K562 (cell line): ENCODE measurements around the gene IL17REL. TPM values are rescaled to one million over a fixed set of nuclear protein-coding genes. Genes with fewer than 3 reads are reported as not detected.

Source experiments
- ATAC-seq: fragments of 200-7000 bp; cut with Tn5 transposase; 3 replicates; pipeline ENCODE4 v1.9.1; 2020; ENCODE audit warnings: moderate library complexity
- BruUV-seq: library from RNA; stranded (reverse); fragments of 400-500 nt; replicated peaks from 2 replicates; lab custom pipeline; 2021; lab: Mats Ljungman, UMichigan
- CTCF ChIA-PET: fragments of 300-600 bp; formaldehyde crosslinking; extraction: SDS; loops from one replicate; lab custom pipeline; 2021; ENCODE audit warnings: low intra/inter-chr PET ratio; lab: Yijun Ruan, JAX
- POLR2A ChIA-PET: fragments of 300-600, 350-650 bp; sonication (Branson Sonifier 250); formaldehyde crosslinking; extraction: SDS; loops from one replicate; lab custom pipeline; 2021; ENCODE audit warnings: antibody characterized with exemption, inconsistent platforms; lab: Yijun Ruan, JAX
- DNase-seq, 4 experiments: peaks; one replicate each; pipeline versions ENCODE4 v3.0.0 to v3.0.0-alpha.2; 2011 to 2018; ENCODE audit warnings: low spot score in 3 of 4, mixed read lengths in 3 of 4; ENCODE audit errors: extremely low read depth in 1 of 4
- FAIRE-seq: peaks from 2 replicates; lab custom pipeline; 2011; peaks lifted over from hg19 to GRCh38; lab: Jason Lieb, UNC
- H2AFZ ChIP-seq: 2 replicates; pipeline ENCODE4 v1.6.0; 2011; ENCODE audit warnings: low read depth, low read length, control low read depth, inconsistent platforms
- H3K27ac ChIP-seq: fragments of 200-600 bp; 3 replicates; pipeline ENCODE4 v1.8.0; 2011; ENCODE audit warnings: low read depth, mild to moderate bottlenecking, control low read depth, inconsistent platforms, low read length, moderate library complexity, mixed read lengths; ENCODE audit errors: extremely low read depth
- H3K27me3 ChIP-seq, 2 experiments: fragments of 300-600 bp in 1 of 2; 2 replicates in 1 of 2; 3 replicates in 1 of 2; pipeline versions ENCODE4 v1.6.0 to v1.8.0; 2011; ENCODE audit warnings: inconsistent platforms in 2 of 2, low read length in 2 of 2, mild to moderate bottlenecking in 1 of 2, mixed read lengths in 1 of 2, moderate library complexity in 1 of 2; ENCODE audit not compliant: control insufficient read depth in 2 of 2, insufficient read depth in 2 of 2
- H3K36me3 ChIP-seq: fragments of 300-600 bp; 3 replicates; pipeline ENCODE4 v1.8.0; 2011; ENCODE audit warnings: mild to moderate bottlenecking, low read length, inconsistent platforms; ENCODE audit not compliant: control insufficient read depth, insufficient read depth
- H3K4me1 ChIP-seq, 2 experiments: fragments of 200-600 bp in 1 of 2; replicated peaks in 1 of 2; 2 replicates in 1 of 2; 3 replicates in 1 of 2; pipeline versions ENCODE4 v1.5.1 to v1.8.0; 2011; ENCODE audit warnings: inconsistent platforms in 2 of 2, low read length in 2 of 2, mild to moderate bottlenecking in 1 of 2, mixed read lengths in 1 of 2, moderate library complexity in 1 of 2; ENCODE audit not compliant: control insufficient read depth in 2 of 2, insufficient read depth in 2 of 2
- H3K4me2 ChIP-seq: 2 replicates; pipeline ENCODE4 v1.6.1; 2011; ENCODE audit warnings: low read length, control low read depth, inconsistent platforms, mixed read lengths; ENCODE audit not compliant: insufficient read depth
- H3K4me3 ChIP-seq: fragments of 200-600 bp; sonication (generic), shearing (Covaris generic); 2 replicates; pipeline ENCODE4 v1.5.1; 2016; ENCODE audit warnings: control low read depth, inconsistent platforms
- H3K79me2 ChIP-seq: fragments of 200-600 bp; 3 replicates; pipeline ENCODE4 v1.8.0; 2011; ENCODE audit warnings: low read length, inconsistent platforms; ENCODE audit not compliant: control insufficient read depth, insufficient read depth
- H3K9ac ChIP-seq, 2 experiments: 2 replicates each; pipeline versions ENCODE4 v1.6.0 to v1.6.1; 2011; ENCODE audit warnings: low read depth in 2 of 2, low read length in 2 of 2, control low read depth in 1 of 2, inconsistent platforms in 1 of 2, mild to moderate bottlenecking in 1 of 2, mixed read lengths in 1 of 2; ENCODE audit not compliant: insufficient read depth in 1 of 2
- H3K9me1 ChIP-seq: one replicate; pipeline ENCODE4 v1.6.0; 2011; ENCODE audit warnings: inconsistent platforms, mild to moderate bottlenecking, low read length, moderate library complexity; ENCODE audit not compliant: control insufficient read depth, insufficient read depth
- H3K9me3 ChIP-seq: replicated peaks from 2 replicates; pipeline ENCODE4 v1.5.1; 2011; ENCODE audit warnings: low read depth, low read length, inconsistent platforms; ENCODE audit not compliant: control insufficient read depth, insufficient read depth
- H4K20me1 ChIP-seq: replicated peaks from 2 replicates; pipeline ENCODE4 v1.6.1; 2011; ENCODE audit warnings: low read length, inconsistent platforms, mixed read lengths; ENCODE audit not compliant: control insufficient read depth, insufficient read depth
- CCNT2 ChIP-seq: IDR thresholded peaks from 2 replicates; pipeline ENCODE4 v1.6.1; 2011; ENCODE audit warnings: borderline replicate concordance, low read depth, mild to moderate bottlenecking, moderate library complexity, mixed read lengths, low read length; ENCODE audit not compliant: insufficient read length; ENCODE audit errors: extremely low read depth
- EP300 ChIP-seq: IDR thresholded peaks from 2 replicates; pipeline ENCODE4 v1.6.1; 2012; ENCODE audit warnings: low read length, improper control_type of control experiment
- FOSL1 ChIP-seq: fragments of 200-800 bp; sonication (Bioruptor generic); conservative IDR thresholded peaks from 2 replicates; pipeline ENCODE4 v1.6.1; 2016; ENCODE audit warnings: missing genetic modification characterization, missing compliant biosample characterization
- MYBL2 ChIP-seq, 2 experiments: fragments of 450-650 bp in 1 of 2; sonication (generic) in 1 of 2; formaldehyde crosslinking in 1 of 2; IDR thresholded peaks; 2 replicates each; pipeline versions ENCODE4 v1.6.1 to v1.8.1; 2017 to 2022; ENCODE audit warnings: borderline replicate concordance in 1 of 2, inconsistent platforms in 1 of 2, low read depth in 1 of 2, mild to moderate bottlenecking in 1 of 2, missing genetic modification reagents in 1 of 2, moderate library complexity in 1 of 2
- PHB2 ChIP-seq: fragments of 450-650 bp; IDR thresholded peaks from 2 replicates; pipeline ENCODE4 v1.6.1; 2017; ENCODE audit warnings: low read depth
- PML ChIP-seq: IDR thresholded peaks from 2 replicates; pipeline ENCODE4 v1.6.1; 2012; ENCODE audit warnings: low read length, inconsistent platforms
- TBL1XR1 ChIP-seq, 2 experiments: IDR thresholded peaks; 2 replicates each; pipeline ENCODE4 v1.6.1; 2012; ENCODE audit warnings: improper control_type of control experiment in 2 of 2, low read length in 2 of 2, mild to moderate bottlenecking in 1 of 2
- ZBTB7A ChIP-seq: IDR thresholded peaks from 2 replicates; pipeline ENCODE4 v1.6.1; 2011; ENCODE audit warnings: low read depth, mild to moderate bottlenecking, low read length, moderate library complexity, borderline replicate concordance; ENCODE audit not compliant: control insufficient read depth
- ZNF165 ChIP-seq: fragments of 250-450 bp; sonication (Bioruptor Pico); IDR thresholded peaks from 2 replicates; pipeline ENCODE4 v1.4.0; 2020; ENCODE audit warnings: borderline replicate concordance
- ZNF217 ChIP-seq: sonication (generic); formaldehyde crosslinking; IDR thresholded peaks from 2 replicates; pipeline ENCODE4 v1.8.0; 2022; ENCODE audit warnings: mild to moderate bottlenecking, missing genetic modification reagents
- ZNF384 ChIP-seq: IDR thresholded peaks from 2 replicates; pipeline ENCODE4 v1.6.1; 2012; ENCODE audit warnings: low read depth, low read length, improper control_type of control experiment
- ZNF57 ChIP-seq: fragments of 450-650 bp; formaldehyde crosslinking; IDR thresholded peaks from 2 replicates; pipeline ENCODE4 v1.4.0; 2020; ENCODE audit warnings: mild to moderate bottlenecking, moderate library complexity
- WGBS: fragments of 100-300 bp; shearing (Covaris generic); methylation state at CpG from one replicate; pipeline ENCODE4 v1.1.6; 2016; ENCODE audit warnings: low coverage, mixed read lengths; ENCODE audit not compliant: insufficient coverage; ENCODE audit errors: missing lambda C conversion rate; 5-methylcytosine and 5-hydroxymethylcytosine counted together
- in situ Hi-C: fragments of 300-500 bp; cut with MboI; formaldehyde crosslinking; loops from 4 replicates; pipeline ENCODE4 v1.15.0; 2018; ENCODE audit warnings: inconsistent platforms, mixed read lengths
- intact Hi-C: fragments of 100-400 bp; cut with micrococcal nuclease; formaldehyde crosslinking; loops from 2 replicates; pipeline ENCODE4 v1.14.2; 2022
- polyA plus RNA-seq, 8 experiments: library from polyadenylated mRNA; depleted of rRNA in 4 of 8; stranded (reverse) in 5 of 8; unstranded in 3 of 8; fragments of >200 nt; fragmentation: Nextera tagmentation in 2 of 8; fragmentation: Illumina TruSeq in 1 of 8; extraction: Ambion mirVana in 2 of 8; extraction: Trizol in 1 of 8; gene quantifications; 2 replicates each; pipeline versions ENCODE4 v1.2.1 to v1.2.3, GENCODE V29; 2011 to 2014; ENCODE audit warnings: inconsistent platforms in 1 of 8, missing spikeins in 1 of 8
- total RNA-seq, 7 experiments: library from RNA; depleted of rRNA in 6 of 7; stranded (reverse); fragments of >200 nt in 6 of 7; fragmentation: Illumina TruSeq in 2 of 7; extraction: Trizol in 2 of 7; gene quantifications; 2 replicates each; pipeline versions ENCODE4 v1.2.1 to v1.2.3, GENCODE V29; 2011 to 2021; ENCODE audit warnings: low replicate concordance in 1 of 7
- TF ChIP-seq, protein P1 (sequence below): fragments of 200-400 bp; formaldehyde crosslinking; IDR thresholded peaks from 2 replicates; pipeline ENCODE4 v1.6.1; 2017; ENCODE audit warnings: mild to moderate bottlenecking, low read depth, low read length, moderate library complexity
- TF ChIP-seq, protein P2 (sequence below): IDR thresholded peaks from 2 replicates; pipeline ENCODE4 v1.6.1; 2011; ENCODE audit warnings: borderline replicate concordance, low read depth, mild to moderate bottlenecking, moderate library complexity, low read length; ENCODE audit not compliant: insufficient read depth, poor library complexity, severe bottlenecking
- TF ChIP-seq, protein P3 (sequence below), 2 experiments: fragments of 450-650 bp; IDR thresholded peaks; 2 replicates each; pipeline ENCODE4 v1.6.1; 2016
- TF ChIP-seq, protein P4 (sequence below): fragments of 450-650 bp; formaldehyde crosslinking; IDR thresholded peaks from 2 replicates; pipeline ENCODE4 v1.4.0; 2020; ENCODE audit warnings: mild to moderate bottlenecking

Gene IL17REL
- total and polyA plus RNA-seq, 9 of the 15 experiments (the other 6 are each of a cell fraction or from before 2014, with no cell fraction given), result 0.05 to 0.42 (median 0.11) TPM; not detected in 4

DNA sequence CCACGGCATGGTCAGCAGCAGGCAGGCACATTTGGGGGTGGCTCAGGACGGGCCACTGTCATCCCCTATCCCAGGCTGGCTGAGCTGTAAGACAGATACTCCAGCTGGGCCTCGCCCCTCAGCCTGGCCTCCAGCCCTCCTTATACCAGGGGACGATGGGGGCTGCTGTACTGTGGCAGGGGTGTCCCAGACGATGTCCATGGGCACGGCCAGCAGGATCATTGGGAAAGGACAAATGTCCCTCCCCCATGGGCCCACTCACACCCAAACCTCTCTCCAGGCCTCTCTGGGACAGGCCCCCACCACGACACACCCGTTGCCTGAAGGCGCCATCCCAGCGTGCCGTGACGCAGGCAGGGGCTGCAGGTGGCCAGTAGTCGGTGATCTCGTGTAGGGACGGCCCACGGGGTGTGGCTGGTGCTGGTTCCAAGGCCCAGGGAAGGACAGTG, 1.5 kb upstream of the IL17REL start:
- peaks cover 0 to 31% of the 10 kb centered on the region in 2 experiments; a peak in 2 of 5 replicates for H3K27me3 ChIP-seq
- POLR2A ChIA-PET, result no interaction called here
- no peak for FAIRE-seq
- TF ChIP-seq PML (no peak), ZNF165 (no peak), ZNF57 (CRISPR knock-in tag) (no peak), CCNT2 (no peak), PHB2 (no peak), ZBTB7A (no peak), MYBL2 (IDR thresholded peaks at IDR 0.05; ENCODE audit: low read depth) (no peak), MYBL2 (CRISPR knock-in tag; IDR thresholded peaks at IDR 0.05; ENCODE audit: borderline replicate concordance) (no peak), ZNF217 (CRISPR knock-in tag) (no peak), FOSL1 (tag) (no peak), TBL1XR1 (IDR thresholded peaks at IDR 0.05; ENCODE audit: low read length in 2 of 2) (no peak), EP300 (no peak), ZNF384 (no peak)
- TF ChIP-seq, protein P1, sequence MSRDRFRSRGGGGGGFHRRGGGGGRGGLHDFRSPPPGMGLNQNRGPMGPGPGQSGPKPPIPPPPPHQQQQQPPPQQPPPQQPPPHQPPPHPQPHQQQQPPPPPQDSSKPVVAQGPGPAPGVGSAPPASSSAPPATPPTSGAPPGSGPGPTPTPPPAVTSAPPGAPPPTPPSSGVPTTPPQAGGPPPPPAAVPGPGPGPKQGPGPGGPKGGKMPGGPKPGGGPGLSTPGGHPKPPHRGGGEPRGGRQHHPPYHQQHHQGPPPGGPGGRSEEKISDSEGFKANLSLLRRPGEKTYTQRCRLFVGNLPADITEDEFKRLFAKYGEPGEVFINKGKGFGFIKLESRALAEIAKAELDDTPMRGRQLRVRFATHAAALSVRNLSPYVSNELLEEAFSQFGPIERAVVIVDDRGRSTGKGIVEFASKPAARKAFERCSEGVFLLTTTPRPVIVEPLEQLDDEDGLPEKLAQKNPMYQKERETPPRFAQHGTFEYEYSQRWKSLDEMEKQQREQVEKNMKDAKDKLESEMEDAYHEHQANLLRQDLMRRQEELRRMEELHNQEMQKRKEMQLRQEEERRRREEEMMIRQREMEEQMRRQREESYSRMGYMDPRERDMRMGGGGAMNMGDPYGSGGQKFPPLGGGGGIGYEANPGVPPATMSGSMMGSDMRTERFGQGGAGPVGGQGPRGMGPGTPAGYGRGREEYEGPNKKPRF, result no peak
- TF ChIP-seq, protein P2, sequence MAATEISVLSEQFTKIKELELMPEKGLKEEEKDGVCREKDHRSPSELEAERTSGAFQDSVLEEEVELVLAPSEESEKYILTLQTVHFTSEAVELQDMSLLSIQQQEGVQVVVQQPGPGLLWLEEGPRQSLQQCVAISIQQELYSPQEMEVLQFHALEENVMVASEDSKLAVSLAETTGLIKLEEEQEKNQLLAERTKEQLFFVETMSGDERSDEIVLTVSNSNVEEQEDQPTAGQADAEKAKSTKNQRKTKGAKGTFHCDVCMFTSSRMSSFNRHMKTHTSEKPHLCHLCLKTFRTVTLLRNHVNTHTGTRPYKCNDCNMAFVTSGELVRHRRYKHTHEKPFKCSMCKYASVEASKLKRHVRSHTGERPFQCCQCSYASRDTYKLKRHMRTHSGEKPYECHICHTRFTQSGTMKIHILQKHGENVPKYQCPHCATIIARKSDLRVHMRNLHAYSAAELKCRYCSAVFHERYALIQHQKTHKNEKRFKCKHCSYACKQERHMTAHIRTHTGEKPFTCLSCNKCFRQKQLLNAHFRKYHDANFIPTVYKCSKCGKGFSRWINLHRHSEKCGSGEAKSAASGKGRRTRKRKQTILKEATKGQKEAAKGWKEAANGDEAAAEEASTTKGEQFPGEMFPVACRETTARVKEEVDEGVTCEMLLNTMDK, result no peak
- TF ChIP-seq, protein P3, sequence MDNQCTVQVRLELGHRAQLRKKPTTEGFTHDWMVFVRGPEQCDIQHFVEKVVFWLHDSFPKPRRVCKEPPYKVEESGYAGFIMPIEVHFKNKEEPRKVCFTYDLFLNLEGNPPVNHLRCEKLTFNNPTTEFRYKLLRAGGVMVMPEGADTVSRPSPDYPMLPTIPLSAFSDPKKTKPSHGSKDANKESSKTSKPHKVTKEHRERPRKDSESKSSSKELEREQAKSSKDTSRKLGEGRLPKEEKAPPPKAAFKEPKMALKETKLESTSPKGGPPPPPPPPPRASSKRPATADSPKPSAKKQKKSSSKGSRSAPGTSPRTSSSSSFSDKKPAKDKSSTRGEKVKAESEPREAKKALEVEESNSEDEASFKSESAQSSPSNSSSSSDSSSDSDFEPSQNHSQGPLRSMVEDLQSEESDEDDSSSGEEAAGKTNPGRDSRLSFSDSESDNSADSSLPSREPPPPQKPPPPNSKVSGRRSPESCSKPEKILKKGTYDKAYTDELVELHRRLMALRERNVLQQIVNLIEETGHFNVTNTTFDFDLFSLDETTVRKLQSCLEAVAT (IDR thresholded peaks at IDR 0.05), result no peak
- TF ChIP-seq, protein P4, sequence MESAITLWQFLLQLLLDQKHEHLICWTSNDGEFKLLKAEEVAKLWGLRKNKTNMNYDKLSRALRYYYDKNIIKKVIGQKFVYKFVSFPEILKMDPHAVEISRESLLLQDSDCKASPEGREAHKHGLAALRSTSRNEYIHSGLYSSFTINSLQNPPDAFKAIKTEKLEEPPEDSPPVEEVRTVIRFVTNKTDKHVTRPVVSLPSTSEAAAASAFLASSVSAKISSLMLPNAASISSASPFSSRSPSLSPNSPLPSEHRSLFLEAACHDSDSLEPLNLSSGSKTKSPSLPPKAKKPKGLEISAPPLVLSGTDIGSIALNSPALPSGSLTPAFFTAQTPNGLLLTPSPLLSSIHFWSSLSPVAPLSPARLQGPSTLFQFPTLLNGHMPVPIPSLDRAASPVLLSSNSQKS (CRISPR knock-in tag), result no peak

More for the DNA sequence above, 1.5 kb upstream of the IL17REL start:
- H3K9me3 ChIP-seq, result no peaks in the 10 kb centered on the region
- no peak for DNase-seq
- H3K4me1 ChIP-seq, result peaks cover 0 to 65% of the 10 kb centered on the region in 2 experiments; a peak in 2 of 5 replicates
- in situ Hi-C loops (no loop called here), intact Hi-C loops (no loop called here)
- H3K4me3 ChIP-seq, result no peak overlapping the region
- no peak overlapping the region for H3K27ac ChIP-seq
- H3K9ac ChIP-seq, result no peak overlapping the region; a peak in 1 of 4 replicates
- H3K36me3 ChIP-seq, result no peaks in the 10 kb centered on the region
- no peaks in the 10 kb centered on the region for H3K9me1 ChIP-seq
- no peak for ATAC-seq
- BruUV-seq, result no TSS peak
- no peak overlapping the region for H2AFZ ChIP-seq
- no peaks in the 10 kb centered on the region for H3K79me2 ChIP-seq
- peaks cover 4% of the 10 kb centered on the region; the same call in 1 of the 2 replicates for H4K20me1 ChIP-seq
- CTCF ChIA-PET, result no interaction called here
- WGBS, result 11% methylated on average over 14 of the region's 16 CpGs
- H3K4me2 ChIP-seq, result no peak overlapping the region
